ENCODE results near the gene TMEM119. TPM values are rescaled to one million over a fixed set of nuclear protein-coding genes. Genes with fewer than 3 reads are reported as not detected.

Gene TMEM119
- total and polyA plus RNA-seq, 2 of the 4 experiments (the other 2 are of a cell fraction), result 8.1 to 9.2 TPM

DNA sequence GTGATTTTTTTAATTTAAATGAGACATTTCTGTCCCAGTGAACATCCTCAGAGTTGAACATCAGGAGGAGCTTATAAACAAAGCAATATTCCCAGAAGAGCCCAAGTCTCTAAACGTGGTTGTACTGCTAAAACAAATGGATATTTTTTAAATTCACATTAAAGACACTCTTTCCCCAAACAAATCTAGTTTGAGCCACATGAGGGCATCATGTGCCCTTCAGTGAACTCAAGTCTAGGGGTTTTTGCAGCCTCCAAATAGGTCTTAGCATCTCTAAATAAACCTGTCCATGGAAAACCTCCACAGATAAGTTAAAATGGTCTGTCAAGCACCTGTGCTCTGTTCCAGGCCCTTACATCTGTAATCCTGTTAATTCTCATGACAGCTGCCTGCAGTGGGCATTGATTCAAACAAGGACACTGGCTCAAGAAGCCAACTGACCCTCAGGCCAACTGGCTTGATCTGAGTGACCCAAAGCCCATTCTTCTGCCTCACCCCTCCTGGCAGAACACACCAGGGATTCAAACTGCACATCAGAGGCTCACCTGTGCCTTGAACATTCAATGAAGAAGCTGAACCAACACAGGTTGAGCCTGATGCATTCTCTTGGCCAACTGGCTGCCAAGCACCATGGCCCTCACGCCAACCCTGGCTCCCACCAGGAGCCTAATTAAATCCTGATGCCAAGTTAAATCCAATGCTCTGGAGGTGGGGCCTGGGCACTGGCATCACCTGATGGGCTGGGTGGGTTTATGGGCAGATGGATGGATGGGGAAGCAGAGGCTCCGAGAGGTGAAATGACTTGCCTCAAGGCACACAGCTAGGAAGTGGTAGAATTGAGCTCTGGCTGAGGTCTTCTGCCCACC is 26.9 kb downstream of the TMEM119 start:
- intact Hi-C loops (cut with micrococcal nuclease) (loop anchor here (1.0 to 2.0 kb wide), 2 partner anchors 47 to 380 kb away; no protein-coding TSS in a partner anchor), in situ Hi-C loops (cut with MboI; ENCODE audit: low sequenced_read_pairs) (no loop called here), dilution Hi-C loops (cut with HindIII; ENCODE audit: low sequenced_read_pairs, unreplicated experiment) (no loop called here)
- H3K9ac ChIP-seq (ENCODE audit: low read depth, low read length), result no peak overlapping the region
- H2BK15ac ChIP-seq (ENCODE audit: low read depth, low read length), result no peak overlapping the region
- no peak overlapping the region for H3K23ac ChIP-seq (ENCODE audit: low read depth, low read length)
- H3K4me3 ChIP-seq (ENCODE audit: insufficient read depth, low read depth, low read length), result no peak overlapping the region
- peaks cover 31% of the 10 kb centered on the region for H3K36me3 ChIP-seq (ENCODE audit: control insufficient read depth, insufficient read depth, low read length)
- H3K27ac ChIP-seq (ENCODE audit: insufficient read depth, low read length), result no peak overlapping the region
- H2BK120ac ChIP-seq (ENCODE audit: low read depth, low read length), result no peak overlapping the region
- no peak overlapping the region for H3K56ac ChIP-seq (ENCODE audit: extremely low read depth, insufficient read depth, low read length)
- H3K79me1 ChIP-seq (ENCODE audit: low read depth in 1 of 2, low read length in 2 of 2), result no peaks in the 10 kb centered on the region; a peak in 1 of 4 replicates
- ChIA-PET POLR2A (ENCODE audit: unreplicated experiment) (interaction anchor here (0.6 kb wide), 1 partner anchor 114 kb away, joined by 3 read pairs; no protein-coding TSS in a partner anchor), CTCF (interaction anchor here (0.6 to 6.5 kb wide), 3 partner anchors 47 to 98 kb away, joined by 3 to 37 read pairs (median 4); no protein-coding TSS in a partner anchor)
- DNase-seq (peak; percentile 67), ATAC-seq (ENCODE audit: low read depth) (peak; percentile 82)
- no peak overlapping the region for H4K8ac ChIP-seq (ENCODE audit: low read depth in 2 of 2, low read length in 2 of 2)
- no peak overlapping the region for H2BK5ac ChIP-seq (ENCODE audit: low read depth, low read length, poor library complexity, severe bottlenecking)
- WGBS, 2 experiments (ENCODE audit: extremely low coverage in 2 of 2, insufficient read length in 1 of 2), result 100% methylated on average over 1 of the region's 3 CpGs; no CpG with 5 or more reads in 1 of the 2 experiments
- H3K4ac ChIP-seq (ENCODE audit: low read depth, low read length), result no peak overlapping the region
- no peak overlapping the region for H2AK9ac ChIP-seq (replicated peaks; ENCODE audit: low read depth, low read length, poor library complexity)
- no peaks in the 10 kb centered on the region for H3K9me3 ChIP-seq (ENCODE audit: control insufficient read depth, insufficient read depth, low read length)
- no peaks in the 10 kb centered on the region for H3K4me1 ChIP-seq (ENCODE audit: control insufficient read depth, insufficient read depth, low read length)
- H3K27me3 ChIP-seq (ENCODE audit: control insufficient read depth, insufficient read depth, low read length), result no peaks in the 10 kb centered on the region
- TF ChIP-seq, protein P1, sequence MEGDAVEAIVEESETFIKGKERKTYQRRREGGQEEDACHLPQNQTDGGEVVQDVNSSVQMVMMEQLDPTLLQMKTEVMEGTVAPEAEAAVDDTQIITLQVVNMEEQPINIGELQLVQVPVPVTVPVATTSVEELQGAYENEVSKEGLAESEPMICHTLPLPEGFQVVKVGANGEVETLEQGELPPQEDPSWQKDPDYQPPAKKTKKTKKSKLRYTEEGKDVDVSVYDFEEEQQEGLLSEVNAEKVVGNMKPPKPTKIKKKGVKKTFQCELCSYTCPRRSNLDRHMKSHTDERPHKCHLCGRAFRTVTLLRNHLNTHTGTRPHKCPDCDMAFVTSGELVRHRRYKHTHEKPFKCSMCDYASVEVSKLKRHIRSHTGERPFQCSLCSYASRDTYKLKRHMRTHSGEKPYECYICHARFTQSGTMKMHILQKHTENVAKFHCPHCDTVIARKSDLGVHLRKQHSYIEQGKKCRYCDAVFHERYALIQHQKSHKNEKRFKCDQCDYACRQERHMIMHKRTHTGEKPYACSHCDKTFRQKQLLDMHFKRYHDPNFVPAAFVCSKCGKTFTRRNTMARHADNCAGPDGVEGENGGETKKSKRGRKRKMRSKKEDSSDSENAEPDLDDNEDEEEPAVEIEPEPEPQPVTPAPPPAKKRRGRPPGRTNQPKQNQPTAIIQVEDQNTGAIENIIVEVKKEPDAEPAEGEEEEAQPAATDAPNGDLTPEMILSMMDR (conservative IDR thresholded peaks at IDR 0.05; ENCODE audit: low read depth, low read length), result peak; percentile 66
- no peak for TF ChIP-seq MAZ (IDR thresholded peaks at IDR 0.05; ENCODE audit: borderline replicate concordance, low read depth, low read length)
- peak; percentile 87 for TF ChIP-seq SMC3 (IDR thresholded peaks at IDR 0.05; ENCODE audit: low read depth, low read length)
- peak; percentile 76 for TF ChIP-seq RAD21 (IDR thresholded peaks at IDR 0.05; ENCODE audit: low read length)
- no peak for TF ChIP-seq BHLHE40 (IDR thresholded peaks at IDR 0.05; ENCODE audit: low read depth, low read length)
- H4K91ac ChIP-seq (ENCODE audit: insufficient read depth, low read depth, low read length), result no peak overlapping the region
- no peak overlapping the region for H2BK20ac ChIP-seq (ENCODE audit: low read depth, low read length)
- no peak overlapping the region for H3K18ac ChIP-seq (ENCODE audit: low read depth, low read length)
- no peak overlapping the region for H4K5ac ChIP-seq (ENCODE audit: low read depth, low read length)
- H3K4me2 ChIP-seq (ENCODE audit: low read depth, low read length), result no peak overlapping the region
- BruUV-seq (replicated peaks), result no TSS peak
- 0 out of 2 replicates have a peak, but pooled peaks cover 1% of the 10 kb centered on the region for H4K20me1 ChIP-seq (ENCODE audit: insufficient read depth, low read length)
- H2AFZ ChIP-seq (replicated peaks; ENCODE audit: low read length, poor library complexity), result no peak overlapping the region
- H3K9me1 ChIP-seq (ENCODE audit: insufficient read depth, low read length), result no peaks in the 10 kb centered on the region
- no peak overlapping the region for H3K14ac ChIP-seq (replicated peaks; ENCODE audit: low read depth, low read length)
- H2AK5ac ChIP-seq (ENCODE audit: low read depth, low read length), result no peak overlapping the region

Data from IMR-90 (cell line).